Measurements from ENCODE around the gene ZNF423.

ZNF423 gene

DNA sequence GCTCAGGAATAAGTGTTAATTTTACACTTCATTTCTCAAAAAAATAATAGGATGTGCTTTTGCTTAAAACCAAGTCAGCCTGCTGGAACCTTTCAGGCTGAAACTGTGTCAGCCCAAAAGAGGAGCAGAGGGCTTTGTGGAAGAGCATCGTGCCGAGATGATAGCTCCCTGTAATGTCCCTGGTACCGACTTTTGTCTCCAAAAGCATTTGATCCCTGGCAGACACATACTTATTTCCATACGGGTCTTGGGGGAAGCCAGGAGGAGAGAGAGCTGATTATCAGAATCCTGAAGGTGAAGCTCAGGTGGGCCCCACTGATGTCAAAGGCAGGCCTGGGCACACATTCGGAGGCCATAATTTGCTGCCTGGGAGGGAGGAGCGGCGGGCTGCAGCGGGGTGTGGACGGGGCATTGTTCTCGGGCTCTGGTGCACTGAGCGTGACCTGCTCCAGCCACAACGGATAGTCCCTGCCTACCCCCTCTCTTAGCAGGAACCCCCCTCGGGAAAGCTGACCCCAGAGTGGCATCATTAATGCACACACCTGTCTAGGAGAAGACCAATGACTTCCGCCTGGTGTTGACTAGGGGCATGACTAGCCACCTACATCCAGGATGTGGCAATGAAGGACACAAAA is 326.4 kb downstream of the ZNF423 start:
- no peak for DNase-seq (ENCODE audit: low read depth)

DNA sequence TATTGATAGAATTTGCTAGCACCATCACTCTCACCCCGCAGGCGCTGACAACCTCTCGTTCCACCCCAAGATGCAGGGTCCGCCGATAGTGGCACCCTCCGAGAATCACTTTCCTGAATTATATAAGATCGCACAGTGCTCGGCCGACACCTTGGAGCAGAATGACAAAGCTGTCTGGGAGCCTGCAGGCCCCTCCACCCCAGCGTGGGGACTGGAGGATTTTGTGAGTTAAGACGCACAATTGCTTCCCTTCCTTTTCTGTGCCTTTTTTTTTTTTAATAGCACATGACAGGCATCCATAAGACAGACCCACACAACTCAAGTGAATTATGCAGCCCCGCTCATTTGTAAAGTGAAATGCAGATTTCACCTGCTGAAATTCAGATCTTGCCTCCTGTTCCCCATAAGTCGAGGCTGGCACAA is 327.0 kb downstream of the ZNF423 start:
- no peak for DNase-seq (ENCODE audit: low read depth)

DNA sequence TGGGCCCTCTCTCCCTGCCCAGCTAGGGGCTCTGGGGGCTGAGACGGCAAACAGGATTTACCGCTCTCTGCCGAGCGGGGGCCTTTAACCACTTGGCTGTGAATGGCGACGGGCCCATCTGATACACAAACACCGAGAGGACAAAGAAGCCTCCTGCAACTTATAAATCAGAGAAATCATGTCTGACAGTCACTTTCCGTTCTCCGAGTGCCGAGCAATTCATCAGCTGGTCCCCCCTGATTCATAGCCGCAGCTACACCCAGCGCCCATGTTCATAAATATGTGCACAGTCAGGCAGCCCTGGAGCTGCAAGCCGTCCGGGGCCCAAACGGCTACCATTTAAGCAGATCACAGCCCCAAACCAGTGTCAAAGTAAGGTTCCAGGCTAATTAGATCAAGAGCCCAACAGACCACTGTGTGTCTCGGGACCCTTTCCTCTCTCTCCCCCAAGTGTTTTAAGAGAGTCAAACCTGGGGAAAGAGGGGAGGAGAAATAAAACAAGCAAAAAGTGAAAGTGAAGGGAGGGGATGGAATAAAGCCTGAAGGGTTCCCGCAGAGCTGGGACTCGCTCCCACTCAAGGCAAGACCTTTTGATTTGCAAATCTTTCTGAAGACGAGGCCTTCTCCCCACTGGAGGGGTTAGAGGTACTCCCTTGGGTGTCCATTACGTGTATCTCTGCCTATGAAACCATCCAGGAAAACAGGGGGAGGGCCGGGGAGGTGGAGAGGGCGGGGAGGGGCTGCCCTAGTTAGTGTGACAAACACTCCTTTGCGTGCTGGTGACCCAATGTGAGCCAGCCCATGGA is 327.6 kb downstream of the ZNF423 start:
- no peak for DNase-seq (ENCODE audit: low read depth)

DNA sequence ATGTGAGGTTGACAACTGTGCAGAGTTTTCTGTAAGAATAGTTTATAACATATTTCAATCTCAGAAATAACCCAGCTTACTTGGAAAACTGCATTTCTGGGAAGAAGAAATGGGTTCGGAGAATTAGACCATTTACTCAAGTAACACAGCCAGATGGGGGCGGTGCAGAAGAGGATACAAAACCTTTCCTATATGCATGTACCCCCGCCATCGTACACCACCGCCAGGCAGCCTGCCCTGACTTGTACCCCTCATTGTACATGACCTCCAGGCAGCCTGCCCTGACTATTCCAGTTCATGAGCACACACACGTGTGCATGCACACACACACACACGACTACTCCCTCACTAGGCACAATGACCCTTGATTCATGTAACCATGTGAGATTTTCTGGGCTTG is 328.3 kb downstream of the ZNF423 start:
- DNase-seq (ENCODE audit: low read depth): no peak

DNA sequence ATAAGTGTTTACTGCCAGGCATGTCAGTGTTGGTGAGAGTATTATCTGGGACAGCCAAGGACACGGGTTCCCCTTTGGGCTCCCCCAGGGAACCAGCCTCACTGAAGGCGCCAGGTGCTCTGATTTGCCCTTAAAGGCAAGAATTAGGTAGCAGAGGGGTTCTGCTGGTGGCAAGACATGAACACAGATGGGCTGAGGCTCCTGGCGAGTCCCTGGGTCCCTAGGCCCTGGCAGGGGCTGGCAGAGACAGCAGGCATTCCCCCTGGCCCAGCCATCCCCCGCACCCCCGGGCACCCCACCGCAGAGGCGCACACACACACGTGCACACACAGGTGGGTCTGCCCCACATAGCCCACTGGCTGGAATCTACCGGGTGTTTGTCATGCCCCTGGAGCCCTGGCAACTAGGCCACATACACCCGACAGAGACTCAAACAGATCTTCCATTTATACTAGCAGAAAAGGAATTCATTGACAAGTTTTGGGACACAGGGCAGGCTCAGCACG is 329.0 kb downstream of the ZNF423 start:
- DNase-seq (ENCODE audit: low read depth): no peak

DNA sequence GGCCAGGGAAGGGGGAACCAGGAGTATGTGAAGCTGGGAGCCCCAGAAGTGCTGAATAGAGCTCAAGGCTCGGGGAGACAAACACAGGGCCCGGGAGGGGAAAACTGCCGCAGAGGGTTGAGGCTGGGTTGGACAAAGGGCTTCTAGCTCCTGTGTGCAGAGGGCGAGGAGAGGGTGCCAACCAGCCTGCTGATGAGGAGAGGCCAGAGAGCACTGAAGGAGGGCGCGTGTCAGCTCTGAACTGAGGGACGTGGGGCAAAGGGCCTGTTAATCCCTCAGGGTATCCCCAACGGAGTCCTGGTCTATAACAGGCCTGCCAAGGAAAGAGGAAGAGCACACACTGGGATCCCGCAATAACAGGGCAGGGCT is 331.0 kb downstream of the ZNF423 start:
- no peak for DNase-seq (ENCODE audit: low read depth)

DNA sequence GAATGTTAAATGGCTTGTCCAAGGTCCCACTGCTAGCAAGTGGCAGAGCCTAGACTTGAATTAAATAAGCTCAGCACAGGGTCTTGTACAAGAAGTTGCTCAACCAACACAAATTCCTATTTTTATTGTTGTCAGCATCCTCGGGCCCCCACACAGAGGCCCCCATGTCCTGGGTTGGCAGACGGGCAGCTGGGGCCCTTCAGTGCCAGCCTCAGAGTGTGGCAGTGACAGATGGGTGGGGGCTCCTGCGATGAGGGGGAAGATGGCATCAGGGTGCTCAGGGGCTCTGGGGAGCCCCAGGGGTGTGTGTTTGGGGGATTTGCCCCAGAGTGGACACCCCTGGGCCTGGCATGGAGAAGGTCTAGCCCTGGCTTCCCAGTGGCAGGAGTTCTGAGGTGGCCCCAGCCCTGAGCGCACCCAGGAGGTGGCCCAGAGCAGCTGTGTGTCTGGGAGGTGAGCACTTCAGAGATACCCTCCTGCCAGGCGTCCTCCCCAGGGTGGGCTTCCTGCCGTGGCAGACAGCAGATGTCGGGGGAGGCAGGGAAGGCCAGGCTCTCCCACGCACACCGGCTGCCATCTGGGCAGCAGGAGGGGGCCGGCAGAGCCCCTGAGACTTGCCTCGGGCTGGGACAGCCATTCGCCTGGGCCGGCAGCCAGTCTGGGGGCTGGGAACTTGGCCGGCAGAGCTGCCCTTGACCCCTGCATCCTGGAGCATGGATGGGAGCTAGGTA is 331.5 kb downstream of the ZNF423 start:
- DNase-seq (ENCODE audit: low read depth): no peak

DNA sequence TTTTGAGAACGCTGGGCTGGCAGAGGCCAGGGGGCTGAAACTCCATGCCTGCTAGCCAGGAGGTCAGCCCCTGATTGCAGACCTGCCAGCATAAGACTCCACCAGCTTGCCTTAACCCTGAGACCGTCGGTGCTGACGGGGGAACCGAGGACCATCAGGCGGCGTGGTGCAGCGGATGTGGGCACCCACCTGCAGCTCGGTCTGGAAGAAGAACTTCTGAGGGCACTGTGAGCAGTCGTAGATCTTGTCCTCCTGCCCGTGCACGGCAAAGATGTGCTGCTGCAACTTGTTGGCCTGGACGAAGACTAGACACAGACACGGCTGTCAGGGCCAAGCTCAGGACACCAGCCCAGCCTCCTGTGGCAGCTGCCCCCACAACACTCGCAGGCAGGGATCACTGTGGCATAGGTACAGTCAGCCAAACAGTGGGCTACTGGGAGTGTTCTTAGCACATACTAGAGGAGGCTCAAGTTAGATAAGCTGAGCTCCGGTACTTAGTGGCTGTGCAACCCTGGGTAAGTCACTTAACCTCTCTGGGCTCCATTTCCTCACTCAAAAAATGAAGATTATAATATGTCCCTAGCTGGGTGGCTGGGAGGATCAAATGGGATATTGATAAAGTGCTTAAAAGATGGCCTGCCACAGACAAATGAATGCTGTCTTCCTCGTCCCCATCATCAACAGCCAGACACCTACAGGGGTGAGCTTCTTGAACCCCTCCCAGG is 332.3 kb downstream of the ZNF423 start:
- DNase-seq (ENCODE audit: low read depth): no peak

DNA sequence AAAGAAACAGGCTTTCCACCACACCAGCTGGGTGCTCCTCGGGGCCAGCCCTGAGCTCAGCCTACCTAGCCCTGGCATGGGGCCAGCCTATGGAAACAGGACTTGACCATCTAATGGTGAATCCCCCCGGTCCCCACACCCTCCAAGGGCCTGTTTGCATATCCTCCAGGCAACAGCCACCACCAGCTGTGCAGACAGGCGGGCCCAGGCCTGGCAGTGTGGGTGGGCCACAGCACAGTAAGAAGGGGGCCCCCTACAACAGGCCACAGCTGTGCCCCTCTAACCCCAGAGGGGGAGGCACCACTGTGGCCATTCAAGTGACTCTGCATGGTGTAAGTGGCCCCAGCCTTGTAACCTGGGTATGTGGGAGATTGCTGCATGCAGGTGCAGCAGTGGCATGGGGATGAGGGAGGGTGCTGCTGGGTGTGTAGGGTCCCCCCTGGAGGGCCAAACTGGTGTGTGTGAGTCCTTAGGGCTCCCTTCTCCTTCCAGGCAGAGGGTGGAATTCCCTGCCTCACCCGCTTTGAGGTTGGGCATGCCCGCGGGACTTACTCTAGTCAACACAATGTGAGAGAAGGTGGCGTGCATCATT is 334.1 kb downstream of the ZNF423 start:
- no peak for DNase-seq (ENCODE audit: low read depth)

DNA sequence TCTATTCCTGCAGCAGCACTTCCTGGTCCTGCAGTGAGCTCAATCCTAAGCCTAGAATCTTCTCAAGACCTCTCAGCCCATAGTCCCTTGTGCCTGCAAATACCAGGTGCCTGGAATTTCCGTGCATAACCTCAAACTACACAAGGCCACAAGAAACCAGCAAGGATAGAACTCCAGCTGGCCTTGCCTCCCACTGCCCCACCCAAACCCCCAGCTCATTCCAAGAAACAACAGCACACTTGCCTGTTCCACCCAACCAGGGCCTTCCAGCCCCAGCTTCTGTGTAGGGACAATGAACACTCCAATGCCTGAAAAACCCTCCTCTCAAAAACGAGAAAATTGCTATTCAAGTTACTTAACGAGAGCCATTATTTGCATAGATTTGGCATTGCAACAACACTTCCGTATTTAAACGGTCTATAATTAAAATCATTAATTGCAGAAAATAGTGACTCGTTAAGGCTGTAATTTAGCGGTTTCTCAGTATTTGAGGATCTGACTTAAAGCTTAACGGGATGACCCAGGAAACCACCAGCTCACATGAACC is 335.3 kb downstream of the ZNF423 start:
- DNase-seq (ENCODE audit: low read depth): no peak

DNA sequence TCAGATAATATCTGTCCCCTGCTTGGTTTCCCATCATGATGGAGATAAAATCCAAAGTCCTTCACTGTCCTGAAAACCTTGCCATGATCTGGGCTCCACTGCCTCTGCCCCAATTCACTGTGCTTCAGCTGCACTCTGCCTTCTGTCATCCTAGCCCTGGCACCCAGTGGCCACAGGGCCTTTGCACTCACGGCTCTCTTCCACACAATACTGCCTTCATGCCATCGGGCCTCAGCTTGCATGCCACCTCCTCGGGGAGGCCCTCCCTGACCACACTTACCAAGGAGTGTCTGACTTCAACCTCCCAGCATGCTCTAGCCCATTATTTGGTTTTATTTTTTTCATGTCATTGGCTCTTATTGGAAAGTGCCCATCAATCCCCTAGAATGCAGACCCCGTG is 336.2 kb downstream of the ZNF423 start:
- DNase-seq (ENCODE audit: low read depth): no peak

DNA sequence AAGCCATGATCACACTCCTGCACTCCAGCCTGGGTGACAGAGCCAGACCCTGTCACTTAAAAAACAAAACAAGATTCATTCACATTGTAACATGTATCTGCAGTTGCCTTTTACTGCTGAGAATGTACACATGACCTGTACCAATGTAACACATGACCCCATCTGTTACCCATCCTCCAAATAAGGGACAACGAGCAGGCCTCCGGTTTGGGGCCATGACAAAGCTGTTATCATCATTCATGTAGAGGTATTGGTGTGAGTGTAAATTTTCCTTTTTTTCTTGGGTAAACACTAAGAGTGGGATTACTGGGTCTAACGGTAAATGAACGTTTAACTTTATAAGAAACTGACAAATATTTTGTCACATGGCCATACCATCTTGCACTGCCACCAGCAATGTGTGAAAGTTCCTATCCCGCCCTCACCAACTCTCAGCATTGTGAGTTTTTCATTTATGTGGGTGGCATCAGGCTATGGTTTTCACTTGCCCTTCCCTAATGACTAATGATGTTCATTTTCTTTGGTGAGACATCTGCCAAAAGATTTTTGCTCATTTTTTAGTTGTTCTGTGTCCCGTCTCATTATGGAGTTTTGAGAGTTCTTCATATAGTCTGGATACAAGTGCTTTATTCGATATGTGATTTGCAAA is 336.8 kb downstream of the ZNF423 start:
- no peak for DNase-seq (ENCODE audit: low read depth)

DNA sequence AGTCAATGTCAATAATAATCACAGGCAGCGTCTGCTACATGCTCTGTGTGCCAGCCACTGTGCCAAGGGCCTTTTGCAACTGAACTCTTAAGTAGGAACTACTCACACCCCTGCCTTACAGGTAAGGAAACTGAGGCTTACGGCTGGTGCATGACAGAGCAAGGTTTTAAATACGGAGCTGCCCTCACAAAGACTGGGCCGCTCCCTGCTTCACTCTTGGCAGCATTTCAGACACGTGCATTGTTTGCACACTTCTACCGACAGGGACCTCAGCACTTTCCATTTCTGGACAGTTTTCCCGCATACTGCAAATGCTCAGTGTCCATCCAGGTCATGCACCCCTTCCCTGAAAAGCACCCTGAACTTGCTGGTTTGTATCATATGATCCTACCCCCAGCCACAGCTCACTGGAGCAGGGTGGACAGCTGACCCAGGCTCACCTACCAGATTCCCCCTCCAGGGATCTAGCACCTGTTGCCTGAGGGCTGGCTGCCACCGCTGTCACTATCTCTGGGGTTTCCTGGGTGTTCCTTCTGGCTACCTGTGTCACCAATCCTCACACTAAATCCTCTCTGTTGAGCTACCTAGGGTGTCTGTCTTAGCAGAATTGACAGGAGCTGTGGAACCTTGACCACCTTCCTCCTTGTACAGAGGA is 339.4 kb downstream of the ZNF423 start:
- DNase-seq (ENCODE audit: low read depth): no peak

DNA sequence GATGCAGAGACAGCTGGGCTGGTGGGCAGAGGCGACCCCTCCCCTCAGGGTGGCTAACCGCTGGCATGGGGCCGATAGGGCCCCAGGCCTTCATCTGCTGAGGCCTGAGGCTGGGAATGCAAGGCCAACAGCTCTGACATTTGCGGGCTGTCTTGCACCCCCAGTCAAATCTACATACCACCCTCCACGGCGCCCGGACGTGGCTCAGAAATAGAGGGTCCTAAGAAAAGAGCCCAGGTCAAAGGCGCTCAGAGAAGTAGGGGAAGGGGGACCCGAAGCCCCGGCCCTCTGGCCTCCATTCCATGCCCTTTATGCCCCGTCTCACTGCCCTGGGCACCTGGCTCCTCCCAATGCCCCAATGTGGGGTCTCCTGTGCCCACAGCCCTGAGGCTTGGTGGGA is 340.1 kb downstream of the ZNF423 start:
- no peak for DNase-seq (ENCODE audit: low read depth)

DNA sequence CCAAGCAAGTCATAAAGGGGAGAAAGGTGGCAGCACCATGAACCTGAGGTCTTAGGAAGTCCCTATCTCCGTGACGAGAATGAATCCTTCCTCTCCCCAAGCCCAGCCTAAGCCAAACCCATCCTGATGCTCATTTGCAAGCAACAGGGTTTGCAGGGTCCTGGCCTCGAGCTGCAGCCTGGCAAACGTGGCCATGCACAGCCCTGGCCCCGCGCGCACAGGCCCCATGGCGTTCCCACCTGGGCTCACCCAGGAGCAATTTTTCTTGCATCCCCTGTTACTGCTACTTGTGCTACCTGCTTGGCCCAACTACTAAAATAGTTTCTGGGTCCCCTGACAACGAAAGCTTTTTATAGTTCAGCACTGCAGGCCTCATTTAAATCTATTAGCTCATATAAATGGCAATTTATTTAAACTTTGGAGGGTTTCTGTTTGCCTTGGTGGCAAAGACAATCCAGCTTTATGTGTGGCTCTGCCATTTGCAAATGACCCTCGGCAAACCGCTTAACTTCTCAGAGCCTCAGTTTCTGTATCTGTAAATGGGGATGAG is 340.8 kb downstream of the ZNF423 start:
- DNase-seq (ENCODE audit: low read depth): no peak

DNA sequence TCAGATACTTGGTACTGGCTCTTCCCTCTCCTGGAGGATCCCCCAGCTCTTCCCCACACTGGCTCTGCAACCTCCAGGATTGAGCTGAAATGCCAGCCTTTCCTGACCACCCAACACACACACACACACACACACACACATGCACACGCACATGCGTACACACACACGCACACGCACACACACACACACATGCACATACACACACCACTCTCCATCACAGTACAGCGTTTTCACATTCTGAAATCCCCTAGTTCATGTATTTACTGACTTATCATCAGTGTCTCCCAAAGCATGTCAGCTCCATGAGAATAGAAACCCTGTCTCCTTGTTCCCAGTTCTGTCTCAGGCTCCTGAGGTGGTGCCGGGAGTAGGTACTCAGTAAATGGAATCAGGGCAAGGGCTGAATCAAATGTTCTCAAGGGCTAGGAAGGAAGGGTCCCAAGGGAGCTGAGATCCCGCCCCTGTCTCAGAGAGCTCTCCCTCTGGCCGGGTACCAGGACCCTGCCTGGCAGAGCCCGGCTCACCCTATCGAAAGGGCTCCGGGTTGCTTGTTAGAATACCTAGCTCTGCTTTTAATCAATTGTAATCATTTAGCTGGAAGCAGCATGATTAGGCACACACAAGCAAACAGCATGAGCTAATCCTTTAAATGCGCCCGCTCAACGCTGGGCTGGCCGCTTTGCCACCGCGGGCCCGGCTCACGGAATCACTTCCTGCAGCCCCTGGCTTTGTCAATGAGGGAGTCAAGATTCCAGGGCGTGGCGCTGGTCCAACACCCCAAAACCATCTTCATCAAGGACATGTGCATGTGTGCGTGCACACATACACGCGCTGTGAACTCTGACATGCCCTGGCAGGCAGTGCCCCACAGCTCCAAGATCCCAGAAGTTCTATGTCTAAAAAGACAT is 341.6 kb downstream of the ZNF423 start:
- DNase-seq (ENCODE audit: low read depth): no peak

DNA sequence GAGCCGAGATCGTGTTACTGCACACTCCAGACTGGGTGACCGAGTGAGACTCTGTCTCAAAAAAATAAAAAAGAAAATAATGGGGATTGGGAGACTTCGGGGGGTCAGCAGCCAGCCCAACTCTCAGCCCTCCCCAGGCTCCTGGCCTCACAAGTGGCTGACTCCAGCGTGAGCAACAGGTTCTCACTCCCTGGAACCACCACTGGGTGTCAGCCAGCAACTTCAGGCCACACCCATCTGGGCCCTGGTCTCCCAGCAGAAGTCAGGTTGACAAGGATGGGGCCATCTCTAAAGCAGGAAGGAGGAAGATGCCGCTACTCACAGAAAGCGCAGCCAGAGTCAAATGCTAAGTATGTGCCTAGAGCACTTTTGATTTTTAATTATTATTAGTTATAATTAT is 342.9 kb downstream of the ZNF423 start:
- no peak for DNase-seq (ENCODE audit: low read depth)

DNA sequence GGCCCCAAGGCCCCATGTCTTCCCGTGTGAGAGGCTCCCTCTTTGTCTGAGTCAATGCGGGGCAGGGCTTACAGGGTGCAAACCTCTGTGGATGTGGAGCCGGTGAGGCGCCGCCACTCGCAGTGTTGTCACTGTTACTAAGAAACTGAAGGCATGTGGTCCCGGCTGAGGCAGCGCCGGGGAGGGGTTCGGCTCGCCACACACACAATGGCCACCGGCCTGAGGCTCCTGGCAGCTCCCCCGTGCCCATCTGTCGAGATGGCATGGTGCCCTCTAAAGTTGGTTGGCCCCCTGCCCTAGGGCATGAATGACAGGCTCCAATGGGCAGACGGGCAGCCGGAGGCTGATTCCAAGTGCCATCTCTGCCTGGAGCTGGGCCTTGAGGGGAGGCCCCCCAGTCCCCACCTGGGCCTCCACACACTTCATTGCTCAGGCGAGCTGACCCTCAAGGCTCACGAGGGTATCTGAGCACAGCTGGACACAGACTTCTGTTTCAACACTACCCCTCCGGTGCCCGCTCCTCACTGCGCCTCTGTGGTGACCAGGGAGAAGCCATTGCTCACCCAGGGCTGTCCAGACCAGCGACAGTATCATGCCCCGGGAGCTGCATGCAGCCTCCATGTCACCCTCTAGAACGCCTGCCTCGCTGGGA is 345.1 kb downstream of the ZNF423 start:
- no peak for DNase-seq (ENCODE audit: low read depth)

DNA sequence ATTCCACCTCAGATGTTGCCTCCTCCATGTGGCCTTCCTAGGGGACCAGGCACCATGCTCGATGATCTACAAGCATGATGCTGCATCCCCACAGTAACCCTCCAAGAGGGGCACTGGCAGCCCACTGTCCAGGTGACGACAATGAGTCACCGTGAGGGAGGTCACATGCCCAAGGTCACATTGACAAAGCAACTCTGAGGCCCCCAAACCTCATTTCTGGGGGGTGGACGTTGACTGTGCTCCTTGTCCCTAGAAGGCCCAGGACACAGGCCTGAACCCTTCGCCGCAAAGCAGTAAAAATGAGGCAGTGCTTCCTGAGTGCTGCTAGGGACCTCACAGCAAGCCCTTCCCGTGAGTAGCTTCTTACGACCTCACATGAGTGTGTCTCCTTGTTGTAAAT is 345.8 kb downstream of the ZNF423 start:
- no peak for DNase-seq (ENCODE audit: low read depth)
